Ovary (tissue), 3 donors: ENCODE measurements around the gene JAG2.

Experiments
- CTCF ChIP-seq, 3 donors: fragments of 450-650 bp in 2 of 3; fragments of 200-600 bp in 1 of 3; IDR thresholded peaks; one replicate each; pipeline versions ENCODE4 v1.5.1 to v1.8.0; 2016 to 2022; ENCODE audit warnings: antibody characterized with exemption in 3 of 3, mild to moderate bottlenecking in 1 of 3
- EP300 ChIP-seq: sonication (generic); formaldehyde crosslinking; IDR thresholded peaks from one replicate; pipeline ENCODE4 v1.6.1; 2017; ENCODE audit warnings: antibody characterized with exemption
- donor health status: DM: no; HTN: no; CAD: no.

GRCh38 chr14:105155071-105155651 lies 13.4 kb downstream of the JAG2 start:
- TF ChIP-seq EP300 (no peak), CTCF (IDR thresholded peaks at IDR 0.05) (no peak)
